Glutamatergic neuron (in vitro differentiated cells): ENCODE data around the gene SRPK2. TPM values are rescaled to one million over a fixed set of nuclear protein-coding genes. Genes with fewer than 3 reads are reported as not detected.

Experiments
- DNase-seq: peaks from one replicate; pipeline ENCODE4 v3.0.0; 2022
- H3K27ac Mint-ChIP-seq: one replicate; pipeline ENCODE4 v1.8.0; 2020; ENCODE audit warnings: mild to moderate bottlenecking, mixed read lengths, inconsistent platforms; ENCODE audit not compliant: unreplicated experiment
- H3K27me3 Mint-ChIP-seq: one replicate; pipeline ENCODE4 v1.8.0; 2020; ENCODE audit warnings: mild to moderate bottlenecking, moderate library complexity, mixed read lengths, inconsistent platforms; ENCODE audit not compliant: unreplicated experiment
- H3K36me3 Mint-ChIP-seq: one replicate; pipeline ENCODE4 v1.8.0; 2020; ENCODE audit warnings: mild to moderate bottlenecking, mixed read lengths, inconsistent platforms; ENCODE audit not compliant: unreplicated experiment
- H3K4me1 Mint-ChIP-seq: one replicate; pipeline ENCODE4 v1.8.0; 2020; ENCODE audit warnings: mild to moderate bottlenecking, low read depth, mixed read lengths, inconsistent platforms; ENCODE audit not compliant: unreplicated experiment
- H3K4me3 Mint-ChIP-seq: one replicate; pipeline ENCODE4 v1.8.0; 2020; ENCODE audit warnings: mild to moderate bottlenecking, mixed read lengths, inconsistent platforms; ENCODE audit not compliant: unreplicated experiment
- H3K9me3 Mint-ChIP-seq: one replicate; pipeline ENCODE4 v1.8.0; 2020; ENCODE audit warnings: mild to moderate bottlenecking, moderate library complexity, mixed read lengths, inconsistent platforms; ENCODE audit not compliant: unreplicated experiment
- CTCF ChIP-seq: fragments of 200-600 bp; sonication (generic); IDR thresholded peaks from one replicate; pipeline ENCODE4 v1.5.0; 2021; ENCODE audit not compliant: partially characterized antibody, unreplicated experiment
- total RNA-seq: library from RNA; stranded (reverse); fragmentation: NEBNext Ultra II Directional; extraction: Animal tissue kit (Norgen Biotek cat#: 25700); gene quantifications from one replicate; pipeline ENCODE4 v1.2.1, GENCODE V29; 2021; ENCODE audit not compliant: unreplicated experiment

Gene SRPK2
- total RNA-seq, 1 donor from 2014 or later, result 131 TPM

- no peaks in the 10 kb centered on the region for H3K4me1 Mint-ChIP-seq
- H3K36me3 Mint-ChIP-seq, result no peaks in the 10 kb centered on the region
- no peak for TF ChIP-seq CTCF
- no peak for DNase-seq
- no peak overlapping the region for H3K27ac Mint-ChIP-seq
- peaks cover 7% of the 10 kb centered on the region for H3K27me3 Mint-ChIP-seq
- no peaks in the 10 kb centered on the region for H3K9me3 Mint-ChIP-seq
- no peak overlapping the region for H3K4me3 Mint-ChIP-seq
These were observed 282.2 kb downstream of the SRPK2 start for GRCh38 chr7:105106473-105106872.

- no peak overlapping the region for H3K4me3 Mint-ChIP-seq
- DNase-seq, result no peak
- no peaks in the 10 kb centered on the region for H3K36me3 Mint-ChIP-seq
- TF ChIP-seq CTCF, result no peak
- H3K27me3 Mint-ChIP-seq, result peaks cover 7% of the 10 kb centered on the region
- H3K4me1 Mint-ChIP-seq, result no peaks in the 10 kb centered on the region
- no peak overlapping the region for H3K27ac Mint-ChIP-seq
- H3K9me3 Mint-ChIP-seq, result no peaks in the 10 kb centered on the region
These were observed 283.1 kb downstream of the SRPK2 start for GRCh38 chr7:105105579-105105978.

- no peak for TF ChIP-seq CTCF
- no peak for DNase-seq
- no peaks in the 10 kb centered on the region for H3K4me1 Mint-ChIP-seq
- peak overlapping the region; percentile 15 for H3K27ac Mint-ChIP-seq
- no peak overlapping the region for H3K4me3 Mint-ChIP-seq
- H3K27me3 Mint-ChIP-seq, result peaks cover 4% of the 10 kb centered on the region
- H3K9me3 Mint-ChIP-seq, result no peaks in the 10 kb centered on the region
- H3K36me3 Mint-ChIP-seq, result no peaks in the 10 kb centered on the region
These were observed 286.0 kb downstream of the SRPK2 start for GRCh38 chr7:105102557-105103352.

- H3K4me1 Mint-ChIP-seq, result no peaks in the 10 kb centered on the region
- H3K27ac Mint-ChIP-seq, result no peak overlapping the region
- TF ChIP-seq CTCF, result no peak
- no peaks in the 10 kb centered on the region for H3K36me3 Mint-ChIP-seq
- no peaks in the 10 kb centered on the region for H3K27me3 Mint-ChIP-seq
- no peaks in the 10 kb centered on the region for H3K9me3 Mint-ChIP-seq
- no peak for DNase-seq
- H3K4me3 Mint-ChIP-seq, result no peak overlapping the region
These were observed 286.9 kb downstream of the SRPK2 start for GRCh38 chr7:105101864-105102263.

GRCh38 chr7:105098863-105099515 lies 289.7 kb downstream of the SRPK2 start:
- Mint-ChIP-seq H3K36me3 (no peaks in the 10 kb centered on the region), H3K4me1 (no peaks in the 10 kb centered on the region), H3K27me3 (no peaks in the 10 kb centered on the region), H3K27ac (no peak overlapping the region), H3K4me3 (no peak overlapping the region), H3K9me3 (no peaks in the 10 kb centered on the region)
- no peak for DNase-seq
- no peak for TF ChIP-seq CTCF
